ENCODE measurements around the gene FAM114A1. TPM values are rescaled to one million over a fixed set of nuclear protein-coding genes. Genes with fewer than 3 reads are reported as not detected.

FAM114A1 gene
- polyA plus RNA-seq, 1 donor from 2014 or later = not detected

DNA sequence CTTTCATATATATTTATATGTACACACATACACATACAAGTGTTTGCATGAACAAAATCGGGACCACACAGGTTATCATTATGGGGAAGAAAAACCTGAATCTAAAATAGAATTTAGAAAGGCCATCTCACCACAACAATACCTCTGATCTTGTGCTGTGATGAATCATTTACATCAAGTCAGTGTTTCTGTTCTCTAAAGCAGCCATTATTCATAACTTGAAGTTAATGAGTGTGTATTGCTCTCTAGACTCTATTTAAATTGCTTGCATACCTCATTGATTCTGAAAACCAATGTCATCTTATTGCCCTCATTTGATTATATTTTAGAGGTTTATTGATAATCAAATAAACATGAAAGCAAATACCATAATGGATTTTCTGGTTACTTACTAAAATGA is 71.6 kb downstream of the FAM114A1 start:
- Histone ChIP-seq H4K20me1 (ENCODE audit: insufficient read depth) (no peaks in the 10 kb centered on the region), H3K9me3 (ENCODE audit: low read length) (no peaks in the 10 kb centered on the region), H3K4me3 (ENCODE audit: low read length) (no peak overlapping the region), H3K4me2 (ENCODE audit: low read length) (no peak overlapping the region), H3K27ac (ENCODE audit: low read length) (no peak overlapping the region), H3K9ac (ENCODE audit: low read length) (no peak overlapping the region), H3K36me3 (ENCODE audit: insufficient read depth, low read length) (no peaks in the 10 kb centered on the region), H2AFZ (ENCODE audit: low read depth, low read length) (no peak overlapping the region), H3K9me2 (ENCODE audit: insufficient read depth, low read length) (no peaks in the 10 kb centered on the region), H3K79me2 (replicated peaks; ENCODE audit: insufficient read depth, low read length) (no peaks in the 10 kb centered on the region), H3F3A (ENCODE audit: insufficient read depth, low read length, poor library complexity, severe bottlenecking) (no peaks in the 10 kb centered on the region), H3K27me3 (ENCODE audit: insufficient read depth, low read depth, low read length) (no peaks in the 10 kb centered on the region)
- TF ChIP-seq POLR2AphosphoS5 (IDR thresholded peaks at IDR 0.05) (no peak), SMC3 (conservative IDR thresholded peaks at IDR 0.05; ENCODE audit: poor library complexity) (no peak), EZH2 (IDR thresholded peaks at IDR 0.05; ENCODE audit: borderline replicate concordance, insufficient read depth, low read length, poor library complexity, severe bottlenecking) (no peak), EP300 (conservative IDR thresholded peaks at IDR 0.05; ENCODE audit: poor library complexity, severe bottlenecking) (no peak), RAD21 (conservative IDR thresholded peaks at IDR 0.05) (no peak), TAF1 (IDR thresholded peaks at IDR 0.05; ENCODE audit: low read depth) (no peak), MXI1 (conservative IDR thresholded peaks at IDR 0.05; ENCODE audit: poor library complexity, severe bottlenecking) (no peak)
- TF ChIP-seq, protein P1, sequence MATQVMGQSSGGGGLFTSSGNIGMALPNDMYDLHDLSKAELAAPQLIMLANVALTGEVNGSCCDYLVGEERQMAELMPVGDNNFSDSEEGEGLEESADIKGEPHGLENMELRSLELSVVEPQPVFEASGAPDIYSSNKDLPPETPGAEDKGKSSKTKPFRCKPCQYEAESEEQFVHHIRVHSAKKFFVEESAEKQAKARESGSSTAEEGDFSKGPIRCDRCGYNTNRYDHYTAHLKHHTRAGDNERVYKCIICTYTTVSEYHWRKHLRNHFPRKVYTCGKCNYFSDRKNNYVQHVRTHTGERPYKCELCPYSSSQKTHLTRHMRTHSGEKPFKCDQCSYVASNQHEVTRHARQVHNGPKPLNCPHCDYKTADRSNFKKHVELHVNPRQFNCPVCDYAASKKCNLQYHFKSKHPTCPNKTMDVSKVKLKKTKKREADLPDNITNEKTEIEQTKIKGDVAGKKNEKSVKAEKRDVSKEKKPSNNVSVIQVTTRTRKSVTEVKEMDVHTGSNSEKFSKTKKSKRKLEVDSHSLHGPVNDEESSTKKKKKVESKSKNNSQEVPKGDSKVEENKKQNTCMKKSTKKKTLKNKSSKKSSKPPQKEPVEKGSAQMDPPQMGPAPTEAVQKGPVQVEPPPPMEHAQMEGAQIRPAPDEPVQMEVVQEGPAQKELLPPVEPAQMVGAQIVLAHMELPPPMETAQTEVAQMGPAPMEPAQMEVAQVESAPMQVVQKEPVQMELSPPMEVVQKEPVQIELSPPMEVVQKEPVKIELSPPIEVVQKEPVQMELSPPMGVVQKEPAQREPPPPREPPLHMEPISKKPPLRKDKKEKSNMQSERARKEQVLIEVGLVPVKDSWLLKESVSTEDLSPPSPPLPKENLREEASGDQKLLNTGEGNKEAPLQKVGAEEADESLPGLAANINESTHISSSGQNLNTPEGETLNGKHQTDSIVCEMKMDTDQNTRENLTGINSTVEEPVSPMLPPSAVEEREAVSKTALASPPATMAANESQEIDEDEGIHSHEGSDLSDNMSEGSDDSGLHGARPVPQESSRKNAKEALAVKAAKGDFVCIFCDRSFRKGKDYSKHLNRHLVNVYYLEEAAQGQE (IDR thresholded peaks at IDR 0.05; ENCODE audit: borderline replicate concordance) = no peak
- TF ChIP-seq, protein P2, sequence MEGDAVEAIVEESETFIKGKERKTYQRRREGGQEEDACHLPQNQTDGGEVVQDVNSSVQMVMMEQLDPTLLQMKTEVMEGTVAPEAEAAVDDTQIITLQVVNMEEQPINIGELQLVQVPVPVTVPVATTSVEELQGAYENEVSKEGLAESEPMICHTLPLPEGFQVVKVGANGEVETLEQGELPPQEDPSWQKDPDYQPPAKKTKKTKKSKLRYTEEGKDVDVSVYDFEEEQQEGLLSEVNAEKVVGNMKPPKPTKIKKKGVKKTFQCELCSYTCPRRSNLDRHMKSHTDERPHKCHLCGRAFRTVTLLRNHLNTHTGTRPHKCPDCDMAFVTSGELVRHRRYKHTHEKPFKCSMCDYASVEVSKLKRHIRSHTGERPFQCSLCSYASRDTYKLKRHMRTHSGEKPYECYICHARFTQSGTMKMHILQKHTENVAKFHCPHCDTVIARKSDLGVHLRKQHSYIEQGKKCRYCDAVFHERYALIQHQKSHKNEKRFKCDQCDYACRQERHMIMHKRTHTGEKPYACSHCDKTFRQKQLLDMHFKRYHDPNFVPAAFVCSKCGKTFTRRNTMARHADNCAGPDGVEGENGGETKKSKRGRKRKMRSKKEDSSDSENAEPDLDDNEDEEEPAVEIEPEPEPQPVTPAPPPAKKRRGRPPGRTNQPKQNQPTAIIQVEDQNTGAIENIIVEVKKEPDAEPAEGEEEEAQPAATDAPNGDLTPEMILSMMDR (IDR thresholded peaks at IDR 0.05; ENCODE audit: poor library complexity, severe bottlenecking) = no peak

DNA sequence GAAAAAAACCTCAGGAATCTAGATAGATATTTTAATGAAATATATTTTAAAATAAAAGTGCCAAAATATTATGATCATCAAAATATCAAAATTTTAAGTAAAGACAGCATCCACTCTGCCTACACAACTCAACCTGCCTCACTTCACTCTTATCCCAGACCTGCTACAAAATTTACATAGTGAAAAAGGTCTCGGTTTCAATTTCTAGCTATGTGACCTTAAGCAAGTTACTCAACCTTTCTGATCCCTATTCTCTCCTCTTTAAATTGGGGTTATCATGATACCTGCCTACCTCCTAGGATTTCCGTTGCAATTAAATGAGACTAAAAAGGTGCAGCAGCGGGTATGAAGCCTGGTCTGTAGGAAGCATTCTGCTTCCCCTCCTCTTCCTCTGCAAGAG is 72.9 kb downstream of the FAM114A1 start:
- no peak overlapping the region for H3K27ac ChIP-seq (ENCODE audit: low read length)
- no peaks in the 10 kb centered on the region for H3K9me3 ChIP-seq (ENCODE audit: low read length)

More for the DNA sequence above, 72.9 kb downstream of the FAM114A1 start:
- Histone ChIP-seq H3F3A (ENCODE audit: insufficient read depth, low read length, poor library complexity, severe bottlenecking) (no peaks in the 10 kb centered on the region), H2AFZ (ENCODE audit: low read depth, low read length) (no peak overlapping the region), H3K36me3 (ENCODE audit: insufficient read depth, low read length) (no peaks in the 10 kb centered on the region), H3K4me2 (ENCODE audit: low read length) (no peak overlapping the region), H3K27me3 (ENCODE audit: insufficient read depth, low read depth, low read length) (no peaks in the 10 kb centered on the region), H3K9ac (ENCODE audit: low read length) (no peak overlapping the region), H3K4me3 (ENCODE audit: low read length) (no peak overlapping the region), H4K20me1 (ENCODE audit: insufficient read depth) (no peaks in the 10 kb centered on the region), H3K79me2 (replicated peaks; ENCODE audit: insufficient read depth, low read length) (no peaks in the 10 kb centered on the region), H3K9me2 (ENCODE audit: insufficient read depth, low read length) (no peaks in the 10 kb centered on the region)
- no peak for TF ChIP-seq EP300 (conservative IDR thresholded peaks at IDR 0.05; ENCODE audit: poor library complexity, severe bottlenecking)
- TF ChIP-seq TAF1 (IDR thresholded peaks at IDR 0.05; ENCODE audit: low read depth) = no peak
- TF ChIP-seq, protein P1 (IDR thresholded peaks at IDR 0.05; ENCODE audit: borderline replicate concordance) = no peak
- no peak for TF ChIP-seq MXI1 (conservative IDR thresholded peaks at IDR 0.05; ENCODE audit: poor library complexity, severe bottlenecking)
- no peak for TF ChIP-seq EZH2 (IDR thresholded peaks at IDR 0.05; ENCODE audit: borderline replicate concordance, insufficient read depth, low read length, poor library complexity, severe bottlenecking)
- TF ChIP-seq RAD21 (conservative IDR thresholded peaks at IDR 0.05) = no peak
- no peak for TF ChIP-seq SMC3 (conservative IDR thresholded peaks at IDR 0.05; ENCODE audit: poor library complexity)
- TF ChIP-seq, protein P2 (IDR thresholded peaks at IDR 0.05; ENCODE audit: poor library complexity, severe bottlenecking) = no peak
- TF ChIP-seq POLR2AphosphoS5 (IDR thresholded peaks at IDR 0.05) = no peak
